Lower lobe of right lung (tissue), 2 donors: ENCODE data around the gene CDH23. TPM values are rescaled to one million over a fixed set of nuclear protein-coding genes. Genes with fewer than 3 reads are reported as not detected.

ENCODE experiments used
- ATAC-seq, 2 donors: fragments of 200-7000 bp; cut with Tn5 transposase; one replicate each; pipeline ENCODE4 v1.9.1; 2020 to 2022; ENCODE audit warnings: mild to moderate bottlenecking in 2 of 2, moderate library complexity in 2 of 2
- DNase-seq: peaks from one replicate; pipeline ENCODE4 v3.0.0-alpha.2; 2020
- H3K27ac ChIP-seq: fragments of 200-600 bp; one replicate; pipeline ENCODE4 v1.8.0; 2022
- H3K27me3 ChIP-seq: fragments of 200-600 bp; one replicate; pipeline ENCODE4 v1.8.0; 2022; ENCODE audit warnings: low read depth
- H3K36me3 ChIP-seq: fragments of 200-600 bp; one replicate; pipeline ENCODE4 v1.8.0; 2022; ENCODE audit warnings: mild to moderate bottlenecking
- H3K4me1 ChIP-seq: fragments of 200-600 bp; one replicate; pipeline ENCODE4 v1.8.0; 2022
- H3K4me3 ChIP-seq: fragments of 200-600 bp; one replicate; pipeline ENCODE4 v1.8.0; 2022; ENCODE audit warnings: mild to moderate bottlenecking
- H3K9me3 ChIP-seq: fragments of 200-600 bp; one replicate; pipeline ENCODE4 v1.8.0; 2022
- CTCF ChIP-seq: fragments of 200-600 bp; IDR thresholded peaks from one replicate; pipeline ENCODE4 v1.8.0; 2022; ENCODE audit warnings: antibody characterized with exemption, mild to moderate bottlenecking
- intact Hi-C: fragments of 100-400 bp; cut with DNase I; formaldehyde crosslinking; loops from one replicate; pipeline ENCODE4 v1.11.0; 2022
- total RNA-seq: library from RNA; stranded (reverse); fragmentation: NEBNext Ultra II Directional; extraction: Animal tissue kit (Norgen Biotek cat#: 25700); gene quantifications from one replicate; pipeline ENCODE4 v1.2.1, GENCODE V29; 2021
- donor health status: DM: no; HTN: yes; CAD: no; lungs with severe emphysema.

CDH23 gene
- total RNA-seq, 1 donor from 2014 or later, result 9.4 TPM

- intact Hi-C loops, result no loop called here
- no peaks in the 10 kb centered on the region for H3K4me1 ChIP-seq
- H3K27ac ChIP-seq, result no peak overlapping the region
- TF ChIP-seq CTCF, result no peak
- no peak overlapping the region for H3K4me3 ChIP-seq
- DNase-seq, result no peak
- H3K36me3 ChIP-seq, result no peaks in the 10 kb centered on the region
- H3K27me3 ChIP-seq, result no peaks in the 10 kb centered on the region
- no peak for ATAC-seq
- H3K9me3 ChIP-seq, result no peaks in the 10 kb centered on the region
Measured at GRCh38 chr10:71442859-71443570, 46.3 kb downstream of the CDH23 start.

- H3K4me3 ChIP-seq, result no peak overlapping the region
- intact Hi-C loops, result no loop called here
- no peak for DNase-seq
Measured at GRCh38 chr10:71443676-71444075, 47.0 kb downstream of the CDH23 start.

DNA sequence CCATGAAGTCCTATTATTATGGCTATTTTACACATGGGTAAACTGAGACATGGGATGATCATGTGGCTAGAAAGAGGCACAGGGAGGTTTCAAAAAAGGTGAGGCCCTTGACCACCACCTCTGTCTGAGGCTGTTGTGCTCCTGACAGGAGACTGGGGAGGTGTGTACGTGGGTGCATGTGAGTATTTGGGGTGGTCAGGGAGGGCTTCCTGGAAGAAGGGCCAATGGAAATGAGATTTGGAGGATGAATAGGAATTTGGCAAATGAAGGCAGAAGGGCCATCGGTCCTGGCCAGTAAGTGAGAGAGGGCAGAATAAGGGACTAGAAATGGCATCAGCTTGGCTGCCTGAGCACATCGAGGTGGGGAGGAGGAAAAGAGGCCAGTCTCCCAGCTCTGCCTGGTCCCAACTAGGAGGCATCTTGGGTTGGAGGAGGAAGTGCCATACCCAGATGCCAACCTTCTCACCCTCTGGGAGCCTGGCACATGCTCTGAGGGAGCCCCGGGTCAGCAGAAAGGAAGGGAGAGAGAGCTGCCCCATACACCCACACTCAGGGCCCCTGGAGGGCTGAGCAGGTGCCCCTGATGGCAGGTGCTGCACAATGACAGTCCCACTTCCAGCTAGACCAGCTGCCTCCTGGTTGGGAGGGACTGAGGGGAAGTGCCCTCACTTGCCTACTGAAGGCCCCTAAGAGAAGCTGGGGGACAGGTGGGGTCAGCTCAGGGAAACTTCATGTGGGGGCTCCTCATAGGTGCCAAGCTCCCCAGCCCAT, 47.7 kb downstream of the CDH23 start:
- TF ChIP-seq CTCF, result no peak
- no peaks in the 10 kb centered on the region for H3K36me3 ChIP-seq
- H3K27ac ChIP-seq, result no peak overlapping the region
- no peak for DNase-seq
- intact Hi-C loops, result no loop called here
- H3K9me3 ChIP-seq, result no peaks in the 10 kb centered on the region
- no peaks in the 10 kb centered on the region for H3K27me3 ChIP-seq
- no peak for ATAC-seq
- no peak overlapping the region for H3K4me3 ChIP-seq
- H3K4me1 ChIP-seq, result no peaks in the 10 kb centered on the region

More at GRCh38 chr10:71443676-71444075, 47.0 kb downstream of the CDH23 start:
- Histone ChIP-seq H3K9me3 (no peaks in the 10 kb centered on the region), H3K27me3 (no peaks in the 10 kb centered on the region), H3K36me3 (no peaks in the 10 kb centered on the region), H3K4me1 (no peaks in the 10 kb centered on the region), H3K27ac (no peak overlapping the region)
- ATAC-seq, result no peak
- TF ChIP-seq CTCF, result no peak

DNA sequence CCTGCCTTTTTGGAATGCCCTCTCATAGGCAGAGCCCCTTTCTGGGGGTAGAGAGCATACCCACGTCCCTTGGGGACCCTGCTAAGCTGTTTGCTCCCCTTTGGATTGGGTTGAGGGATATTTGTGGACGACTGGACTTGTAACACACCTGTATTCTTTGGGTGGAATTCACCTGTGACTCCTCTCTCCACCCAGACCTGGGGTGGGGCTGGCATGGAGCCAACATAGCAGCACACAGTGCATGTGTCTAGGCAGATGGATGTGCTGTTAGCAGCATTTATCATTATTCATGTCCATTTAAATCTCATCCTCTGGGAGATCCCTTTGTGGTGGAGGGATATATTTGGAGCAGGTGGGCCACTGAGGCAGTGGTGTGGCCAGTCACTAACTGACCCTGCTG, 51.0 kb downstream of the CDH23 start:
- intact Hi-C loops, result no loop called here
- TF ChIP-seq CTCF, result no peak
- no peaks in the 10 kb centered on the region for H3K4me1 ChIP-seq
- H3K9me3 ChIP-seq, result no peaks in the 10 kb centered on the region
- H3K4me3 ChIP-seq, result no peak overlapping the region
- no peak overlapping the region for H3K27ac ChIP-seq
- no peaks in the 10 kb centered on the region for H3K27me3 ChIP-seq
- H3K36me3 ChIP-seq, result no peaks in the 10 kb centered on the region
- ATAC-seq (no peak), DNase-seq (no peak)

DNA sequence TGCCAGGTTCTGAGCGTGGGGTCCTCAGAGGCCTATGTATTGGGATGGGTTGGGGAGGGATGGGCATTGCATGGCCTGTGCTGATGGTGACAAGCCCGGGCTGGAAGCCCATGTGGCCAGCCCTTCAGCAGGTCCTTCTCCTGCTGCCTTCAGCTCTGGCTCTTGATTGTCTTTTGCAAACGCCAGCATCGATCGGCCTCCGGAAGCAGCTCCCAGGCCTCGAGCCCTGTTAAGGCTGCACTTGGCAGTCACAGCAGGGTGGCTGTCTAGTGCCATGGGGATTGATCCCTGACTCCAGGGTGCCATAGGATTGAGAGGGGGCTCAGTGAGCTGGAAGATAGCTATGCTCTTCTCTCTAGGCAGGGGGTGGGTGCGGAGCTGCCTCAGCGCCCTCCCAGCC, 51.4 kb downstream of the CDH23 start:
- intact Hi-C loops, result no loop called here
- Histone ChIP-seq H3K36me3 (no peaks in the 10 kb centered on the region), H3K27me3 (no peaks in the 10 kb centered on the region), H3K4me3 (no peak overlapping the region), H3K27ac (no peak overlapping the region), H3K9me3 (no peaks in the 10 kb centered on the region), H3K4me1 (no peaks in the 10 kb centered on the region)
- DNase-seq (no peak), ATAC-seq (no peak)
- TF ChIP-seq CTCF, result no peak
